ENCODE data around the gene ERAP2.
"Not testable (repeated sequence)": the region's sequence is repeated elsewhere in the genome, so short reads cannot be mapped to it uniquely, and the experiment has no call there.

Gene ERAP2

DNA sequence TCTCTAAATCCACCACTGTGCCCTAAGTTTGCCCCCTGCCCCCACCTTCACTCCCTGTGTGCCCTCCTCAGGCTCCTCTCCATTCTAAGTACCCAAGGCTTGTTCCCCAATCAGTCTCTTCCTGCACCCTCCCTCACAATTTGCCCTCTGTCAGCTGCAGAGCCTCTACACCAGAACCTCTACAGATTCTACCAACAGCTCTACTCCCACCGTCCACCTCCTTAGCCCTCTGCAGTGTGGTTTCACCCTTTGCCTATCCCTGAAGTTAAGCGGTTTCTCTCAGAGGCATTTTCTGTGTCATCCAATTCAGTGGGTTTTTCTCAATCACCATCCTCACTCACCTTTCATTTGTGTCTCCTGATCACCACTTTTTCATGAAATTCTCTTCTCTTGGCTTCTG, 13.2 kb upstream of the ERAP2 start:
- DNase-seq (ENCODE audit: low spot score): no peak

DNA sequence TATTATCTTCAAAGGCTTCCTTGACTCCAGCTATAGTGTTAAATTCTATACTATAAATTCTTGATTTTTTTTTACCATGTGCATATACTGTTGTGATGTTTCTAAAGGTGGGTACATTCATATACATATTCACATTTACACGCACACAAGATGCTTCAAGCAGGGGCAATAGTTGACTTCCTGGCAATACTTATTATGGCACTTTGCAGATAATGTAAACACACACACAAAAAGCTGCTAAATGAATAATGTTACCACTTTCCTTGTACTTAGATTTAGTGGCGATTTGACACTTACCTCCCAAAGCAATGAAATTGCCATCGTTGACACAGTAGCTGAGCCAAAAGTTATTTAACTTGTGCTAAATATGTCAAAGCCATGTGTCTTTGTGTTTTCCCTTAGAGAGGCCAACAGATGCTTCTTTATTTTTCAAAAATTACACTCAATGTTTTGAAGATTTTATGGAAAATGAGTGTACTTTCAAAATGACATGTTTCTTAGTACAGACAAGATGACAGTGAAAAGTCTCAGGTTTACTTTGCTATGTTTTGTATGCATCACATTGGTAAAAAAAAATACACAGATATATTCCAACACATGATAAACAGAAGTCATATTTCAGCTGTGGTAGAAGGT, 12.2 kb upstream of the ERAP2 start:
- no peak for DNase-seq (ENCODE audit: low spot score)

DNA sequence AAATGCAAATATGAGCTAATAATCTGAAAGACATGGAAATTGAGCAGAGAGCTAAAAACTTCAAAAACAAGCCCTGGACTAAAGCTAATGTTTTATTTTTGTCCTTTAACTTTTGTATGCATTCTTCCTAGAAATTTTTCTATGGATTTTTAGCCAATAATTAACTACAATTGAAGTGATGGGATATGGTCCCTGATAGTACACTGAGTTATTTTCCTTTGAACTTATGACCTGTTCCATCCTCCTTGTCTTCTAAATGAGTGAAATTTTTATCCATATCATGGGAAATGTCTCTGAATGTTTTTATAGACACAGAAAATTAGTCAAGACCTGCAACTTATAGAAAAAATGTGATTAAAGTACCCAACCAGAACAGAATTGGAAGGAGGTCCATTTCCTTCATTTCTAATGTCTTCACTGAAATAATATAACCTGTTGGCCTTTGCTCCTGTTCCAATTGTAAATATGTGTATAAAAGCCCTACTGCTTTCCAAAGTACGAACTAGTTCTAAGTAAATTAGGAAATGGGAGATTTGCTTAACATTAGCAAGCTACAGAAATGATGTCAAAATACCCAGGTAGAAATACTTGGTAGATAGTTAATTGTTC, 11.3 kb upstream of the ERAP2 start:
- DNase-seq (ENCODE audit: low spot score): no peak

DNA sequence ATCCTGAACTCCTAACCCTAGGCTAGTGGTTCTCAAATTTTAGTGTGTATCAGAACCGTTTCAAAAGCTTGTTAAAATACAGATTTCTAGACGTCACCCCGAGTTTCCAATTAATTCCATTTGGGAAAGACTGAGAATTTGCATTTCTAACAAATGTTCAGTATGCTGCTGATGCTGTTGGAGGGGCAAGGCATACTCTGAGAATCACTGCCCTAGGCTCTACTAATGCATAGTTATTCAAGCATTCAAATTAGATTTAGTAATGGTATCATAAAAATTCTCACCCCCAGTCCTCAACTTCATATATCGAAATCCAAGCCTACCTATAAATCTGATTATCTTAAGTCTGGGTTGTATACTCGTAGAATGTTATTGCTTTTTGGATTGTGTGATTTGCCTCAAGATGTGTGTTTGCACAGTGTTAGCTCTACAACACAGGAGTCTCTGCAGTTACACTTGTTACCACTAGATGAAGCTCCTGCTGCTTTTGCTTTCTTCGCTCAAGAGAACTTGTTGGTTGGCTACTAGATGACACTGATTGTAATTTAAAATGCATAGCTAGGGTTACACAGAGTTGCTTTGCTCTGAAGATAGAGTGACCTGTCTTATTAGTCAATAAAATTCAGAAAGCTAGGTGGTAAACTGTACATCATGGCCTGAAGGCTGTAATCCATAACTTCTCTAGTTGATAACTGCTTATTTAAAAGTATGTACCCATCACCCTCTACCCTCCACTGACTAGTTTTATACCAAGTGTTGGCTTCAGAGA, 7.5 kb upstream of the ERAP2 start:
- DNase-seq (ENCODE audit: low spot score): peak; percentile 72

DNA sequence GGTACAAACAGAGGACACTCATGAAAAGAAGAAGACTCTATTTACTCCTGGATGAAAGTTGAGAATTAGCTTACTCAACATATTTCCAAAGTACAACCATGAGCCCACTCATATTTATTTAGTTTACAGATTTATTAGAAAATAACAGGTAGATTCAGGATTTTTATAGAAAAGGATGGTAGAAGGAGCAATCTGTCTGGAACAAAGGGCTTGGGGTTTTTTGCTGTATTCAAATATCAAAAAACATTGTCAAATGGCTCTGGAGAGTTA, 7.0 kb upstream of the ERAP2 start:
- DNase-seq (ENCODE audit: low spot score): no peak

DNA sequence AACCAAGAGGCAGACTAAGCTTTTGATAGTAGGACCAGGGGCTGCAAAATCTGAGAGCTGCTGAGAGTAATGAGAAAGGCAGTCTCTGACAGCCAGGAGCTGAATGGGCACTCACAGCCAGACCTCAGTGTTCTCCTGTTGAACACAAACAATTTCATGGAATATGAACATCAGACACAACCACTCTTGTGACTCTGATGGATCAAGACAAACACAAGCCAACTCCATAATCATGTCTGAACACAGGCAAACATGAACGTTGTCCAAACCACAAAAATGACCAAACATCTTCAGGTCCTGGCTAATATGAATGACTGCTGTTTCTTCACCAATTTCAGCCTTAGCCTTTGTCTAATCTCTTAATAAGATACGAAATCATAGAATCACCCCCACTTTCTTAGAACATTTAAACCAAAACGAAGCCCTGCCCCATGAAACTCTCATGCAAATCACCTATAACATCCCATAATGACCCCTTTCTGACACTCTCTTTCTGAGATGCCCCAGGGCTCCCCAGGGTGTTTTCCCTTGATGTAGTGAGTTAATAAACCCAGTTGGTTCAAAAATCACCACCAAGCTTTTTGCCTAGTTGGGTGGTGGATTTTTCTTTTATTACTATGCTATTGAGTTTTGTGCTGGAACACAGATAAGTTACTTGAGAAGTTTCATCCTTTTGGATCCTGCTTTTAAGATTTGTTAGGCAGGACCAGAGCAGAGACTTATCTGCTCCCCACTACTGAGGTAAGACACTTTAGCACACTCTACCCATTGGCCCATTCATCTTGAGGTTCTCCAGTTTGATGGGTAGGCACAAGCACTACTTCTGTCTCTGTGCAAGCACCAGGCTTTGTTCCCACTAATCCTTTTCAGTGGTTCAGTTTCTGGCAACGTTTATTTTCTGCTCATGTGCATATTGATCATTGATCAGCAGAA, 5.9 kb upstream of the ERAP2 start:
- no peak for DNase-seq (ENCODE audit: low spot score)

DNA sequence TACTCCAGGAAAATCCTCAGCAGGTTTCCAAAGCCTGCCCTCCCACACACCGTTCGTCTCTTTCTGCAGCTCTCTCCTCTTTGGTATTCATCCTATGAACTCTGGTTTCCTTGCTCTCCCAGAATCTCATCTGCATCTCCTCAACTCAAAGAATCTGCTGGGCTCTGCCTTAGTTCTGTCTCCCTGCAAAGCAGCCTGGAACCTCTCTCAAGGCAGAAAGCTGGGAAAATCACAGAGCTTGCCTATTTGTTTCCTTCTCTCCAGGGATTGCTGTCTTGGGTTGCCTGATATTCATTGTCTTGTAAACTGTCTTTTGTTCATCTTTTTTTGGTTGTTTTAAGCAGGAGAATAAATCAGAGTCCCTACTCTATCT, 5.3 kb upstream of the ERAP2 start:
- DNase-seq (ENCODE audit: low spot score): no peak

DNA sequence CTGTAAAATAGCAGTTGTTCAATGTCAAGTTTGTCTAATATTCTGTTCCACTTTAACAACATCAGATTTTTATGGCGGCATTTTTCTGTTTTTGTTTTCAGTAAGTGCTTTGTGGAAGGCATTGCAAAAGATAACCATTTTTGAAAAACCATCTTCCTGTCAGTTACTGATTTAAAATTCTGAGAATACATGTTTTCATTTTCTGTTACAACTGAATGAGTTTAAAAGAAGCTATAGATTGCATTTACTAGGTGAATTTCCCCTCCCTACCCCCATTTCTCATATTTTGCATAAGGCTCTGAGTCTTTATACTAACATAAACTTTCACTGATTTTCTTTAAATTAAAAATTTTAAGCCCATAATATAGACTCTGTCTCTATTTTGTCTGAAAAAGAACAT, 4.6 kb upstream of the ERAP2 start:
- no peak for DNase-seq (ENCODE audit: low spot score)

DNA sequence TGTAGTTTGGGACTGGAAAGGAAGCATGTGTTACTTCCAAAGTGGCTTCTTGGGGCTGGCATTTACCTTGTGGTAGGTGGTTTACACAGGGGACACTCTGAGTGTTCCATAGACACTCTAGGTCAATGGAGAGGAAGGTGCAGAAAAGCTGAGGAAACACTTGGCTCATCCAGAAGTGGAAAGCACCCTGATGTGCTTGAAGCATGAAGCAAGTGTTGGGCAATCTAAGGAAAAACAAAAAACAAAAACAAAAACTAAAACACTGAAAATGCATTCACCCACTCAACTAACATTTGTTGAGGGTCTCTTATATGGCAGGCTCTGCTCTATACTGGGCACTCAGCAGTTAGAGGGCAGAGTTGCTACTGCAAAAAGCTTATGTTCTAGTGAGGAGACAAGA, 2.9 kb upstream of the ERAP2 start:
- no peak for DNase-seq (ENCODE audit: low spot score)

DNA sequence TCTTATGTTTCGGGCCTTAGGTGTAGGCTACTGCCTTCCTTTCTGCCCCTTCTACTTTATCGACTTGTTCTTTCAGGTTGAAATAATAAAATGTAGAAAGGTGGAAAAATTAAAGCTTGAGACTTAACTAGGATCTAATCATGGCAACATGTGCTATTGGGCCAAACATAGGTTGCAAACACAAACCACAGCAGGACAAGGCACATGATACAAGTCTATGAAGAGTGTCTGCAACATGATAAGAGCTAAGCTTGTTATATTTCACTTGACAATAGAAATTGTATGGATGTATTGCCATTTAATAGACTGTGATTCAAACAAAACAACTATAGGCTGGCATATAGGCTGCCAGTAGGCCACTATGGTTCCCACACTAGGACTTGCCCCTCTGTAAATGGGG, 1.7 kb upstream of the ERAP2 start:
- DNase-seq (ENCODE audit: low spot score): no peak

DNA sequence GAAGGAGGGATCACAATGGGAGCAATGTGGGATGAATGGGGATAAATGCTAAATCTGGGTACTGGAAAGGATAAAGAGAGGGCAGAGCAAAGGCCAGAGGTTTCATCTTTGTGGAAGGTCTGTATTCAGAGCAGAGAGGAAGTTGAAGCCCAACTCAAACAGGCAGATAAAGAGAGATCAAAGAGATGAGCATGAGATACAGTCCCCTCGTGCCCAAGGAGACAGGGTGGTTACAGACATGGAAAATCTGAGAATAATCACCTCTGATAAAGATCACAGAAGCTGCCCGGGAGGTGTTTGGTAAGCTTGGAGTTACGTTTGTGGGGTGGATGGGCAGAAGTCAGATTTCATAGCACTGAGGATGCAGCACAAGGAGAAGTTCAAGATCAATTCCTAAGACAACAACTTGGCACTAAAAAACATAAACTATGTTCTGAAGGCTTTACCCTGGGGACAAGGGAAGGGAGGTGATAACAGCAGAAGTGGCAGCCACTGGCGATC, 459 bp upstream of the ERAP2 start:
- peak; percentile 16 for DNase-seq (ENCODE audit: low spot score)

DNA sequence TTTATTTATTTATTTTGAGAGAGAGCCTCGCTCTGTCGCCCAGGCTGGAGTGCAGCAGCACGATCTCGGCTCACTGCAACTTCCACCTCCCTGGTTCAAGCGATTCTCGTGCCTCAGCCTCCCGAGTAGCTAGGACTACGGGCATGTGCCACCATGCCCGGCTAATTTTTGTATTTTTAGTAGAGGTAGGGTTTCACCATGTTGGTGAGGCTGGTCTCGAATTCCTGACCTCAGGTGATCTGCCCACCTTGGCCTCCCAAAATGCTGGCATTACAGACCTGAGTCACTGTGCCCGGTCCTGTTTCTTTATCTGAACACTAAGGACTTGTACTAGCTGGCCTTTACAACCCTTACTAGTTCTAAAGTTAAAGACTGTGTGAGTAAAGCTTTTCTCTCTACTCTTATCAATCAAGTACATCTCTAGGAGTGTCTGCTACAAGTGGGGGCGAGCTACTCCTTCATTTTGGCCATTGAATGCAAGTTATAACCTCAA, 723 bp downstream of the ERAP2 start:
- DNase-seq (ENCODE audit: low spot score): not testable (repeated sequence)

DNA sequence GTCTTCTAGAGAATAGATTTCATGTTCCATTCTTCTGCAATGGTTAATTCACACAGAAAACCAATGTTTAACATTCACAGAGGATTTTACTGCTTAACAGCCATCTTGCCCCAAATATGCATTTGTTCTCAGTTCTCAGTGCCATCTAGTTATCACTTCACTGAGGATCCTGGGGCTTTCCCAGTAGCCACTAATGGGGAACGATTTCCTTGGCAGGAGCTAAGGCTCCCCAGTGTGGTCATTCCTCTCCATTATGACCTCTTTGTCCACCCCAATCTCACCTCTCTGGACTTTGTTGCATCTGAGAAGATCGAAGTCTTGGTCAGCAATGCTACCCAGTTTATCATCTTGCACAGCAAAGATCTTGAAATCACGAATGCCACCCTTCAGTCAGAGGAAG, 3.4 kb downstream of the ERAP2 start:
- DNase-seq (ENCODE audit: low spot score): no peak

DNA sequence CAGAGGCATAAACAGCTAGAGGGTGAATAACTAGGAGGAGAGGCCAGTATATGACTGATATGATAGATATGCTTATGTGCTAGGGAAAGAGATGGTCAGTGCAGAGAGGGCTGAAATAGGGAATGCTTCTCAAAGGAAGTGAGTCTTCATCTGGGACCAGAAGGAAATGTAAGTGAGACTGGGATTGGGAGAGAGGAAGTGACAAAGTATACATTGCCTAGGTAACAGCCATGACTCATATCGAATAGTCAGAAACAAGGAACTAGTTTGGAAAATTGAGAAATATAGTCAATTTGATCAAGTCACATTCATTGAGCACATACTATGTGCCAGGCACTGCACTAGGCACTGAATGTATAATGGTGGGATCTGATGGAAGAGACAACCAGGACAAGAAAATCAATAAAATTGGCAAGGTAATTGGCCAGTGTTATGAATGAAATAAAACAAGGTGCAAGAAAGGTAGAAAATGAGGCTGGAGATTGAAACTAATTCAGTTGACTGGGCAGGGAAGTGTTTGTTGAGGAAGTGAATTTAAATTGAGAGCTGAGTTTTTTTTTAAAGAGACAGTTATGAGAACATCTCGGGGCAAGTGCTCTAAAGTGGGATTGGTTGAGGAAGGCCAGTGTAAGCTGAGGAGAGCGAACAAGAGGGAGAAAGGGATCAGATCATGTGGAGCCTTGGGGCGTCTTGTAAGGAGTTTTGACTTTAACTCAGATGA, 4.3 kb downstream of the ERAP2 start:
- peak; percentile 25 for DNase-seq (ENCODE audit: low spot score)

DNA sequence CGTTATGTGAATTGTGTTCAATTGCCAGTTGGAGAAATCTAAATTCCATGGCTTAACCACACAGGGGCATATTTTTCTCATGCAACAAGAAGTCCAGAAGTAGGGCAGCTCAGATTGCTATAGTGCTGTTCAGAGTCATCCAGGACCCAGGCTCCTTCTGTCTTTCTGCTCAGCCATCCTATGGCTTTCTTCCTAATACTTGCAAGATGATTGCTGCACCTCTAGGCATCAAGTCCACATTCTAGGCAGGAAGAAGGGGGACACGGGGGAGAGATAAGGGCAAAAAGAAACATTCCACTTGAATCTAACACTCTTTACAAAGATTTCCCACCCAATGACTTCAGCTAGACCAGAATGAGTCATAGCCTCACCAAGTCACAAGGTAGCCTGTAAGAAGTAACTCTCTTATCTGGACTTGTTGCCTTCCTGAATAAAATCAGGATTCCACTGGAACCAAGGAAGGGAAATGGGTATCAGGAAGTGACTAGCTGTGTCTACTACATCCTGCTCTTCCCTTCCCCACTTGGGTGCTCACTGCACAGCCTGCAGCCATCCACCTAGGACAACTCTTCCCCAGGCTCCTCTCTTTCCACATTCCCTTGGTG, 5.3 kb downstream of the ERAP2 start:
- DNase-seq (ENCODE audit: low spot score): peak; percentile 40

DNA sequence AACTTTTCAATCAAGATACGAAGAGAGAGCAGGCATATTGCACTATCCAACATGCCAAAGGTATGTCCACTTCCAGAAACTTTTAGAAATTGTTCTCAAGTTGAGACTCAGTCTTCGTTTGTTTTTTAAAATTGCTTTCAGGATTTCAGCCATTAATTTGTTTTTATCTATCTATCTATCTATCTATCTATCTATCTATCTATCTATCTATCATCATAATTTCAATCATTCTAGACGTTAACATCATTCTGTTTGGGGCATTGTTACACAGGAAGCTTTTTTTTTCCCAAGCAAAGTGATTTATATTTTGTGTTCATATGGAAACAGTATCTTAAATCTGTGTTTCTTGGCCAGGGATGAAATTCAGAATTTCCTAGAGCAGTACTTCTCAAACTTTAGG, 7.6 kb downstream of the ERAP2 start:
- DNase-seq (ENCODE audit: low spot score): no peak

DNA sequence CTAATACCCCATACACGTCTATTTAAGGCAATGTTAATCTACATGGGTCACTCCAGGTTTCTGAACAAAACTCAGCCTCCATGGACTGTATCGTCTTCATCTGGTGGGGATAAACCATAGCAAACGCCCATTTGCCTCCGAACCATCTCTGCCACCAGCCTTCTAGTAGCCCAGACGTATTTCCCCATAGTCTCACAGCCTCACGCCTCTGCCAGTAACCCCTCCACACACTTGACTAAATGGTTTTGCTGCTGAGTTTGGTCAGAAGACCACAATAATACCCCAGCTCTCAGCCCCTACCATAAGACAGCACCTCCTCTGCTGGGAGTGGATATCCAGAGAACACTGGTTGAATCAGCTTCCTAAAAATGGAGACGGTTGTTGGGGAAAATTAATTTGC, 8.7 kb downstream of the ERAP2 start:
- DNase-seq (ENCODE audit: low spot score): no peak

DNA sequence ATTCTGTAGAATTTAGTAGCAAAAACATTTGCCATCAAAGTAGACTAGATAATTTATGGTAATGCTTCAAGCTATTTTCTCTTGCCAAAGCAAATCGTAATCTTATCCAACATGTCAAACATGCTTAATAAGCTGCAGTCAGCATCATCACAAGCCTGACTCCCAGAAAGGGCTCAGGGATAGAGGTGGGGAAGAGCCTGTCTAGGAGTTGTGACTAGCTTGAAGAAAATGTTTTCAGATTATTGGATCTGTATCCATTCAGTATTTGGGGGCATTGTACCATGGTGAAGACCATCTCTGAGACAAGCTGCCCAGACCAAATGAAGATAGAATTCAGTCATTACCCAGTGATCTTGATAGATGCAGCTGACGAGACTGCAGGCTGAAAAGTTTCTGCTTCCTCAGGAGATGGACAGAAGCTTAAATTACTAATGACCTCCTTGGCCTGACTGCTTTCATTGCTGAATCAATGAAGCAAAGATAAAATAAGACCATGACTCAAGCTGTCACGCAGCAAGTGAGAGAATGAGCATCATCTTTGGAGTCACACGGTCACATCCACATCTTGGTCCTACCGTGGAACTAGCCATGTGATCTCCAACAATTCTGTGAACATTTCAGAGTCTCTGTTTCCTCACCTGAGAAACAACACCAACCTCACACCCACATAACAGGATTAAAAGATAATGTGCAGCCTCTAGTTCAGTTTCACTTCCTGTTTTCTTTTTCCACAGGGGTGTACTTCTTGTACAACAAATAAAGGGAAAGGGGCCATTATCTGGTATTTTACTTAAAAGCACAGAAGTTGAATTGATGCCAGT, 9.4 kb downstream of the ERAP2 start:
- no peak for DNase-seq (ENCODE audit: low spot score)

DNA sequence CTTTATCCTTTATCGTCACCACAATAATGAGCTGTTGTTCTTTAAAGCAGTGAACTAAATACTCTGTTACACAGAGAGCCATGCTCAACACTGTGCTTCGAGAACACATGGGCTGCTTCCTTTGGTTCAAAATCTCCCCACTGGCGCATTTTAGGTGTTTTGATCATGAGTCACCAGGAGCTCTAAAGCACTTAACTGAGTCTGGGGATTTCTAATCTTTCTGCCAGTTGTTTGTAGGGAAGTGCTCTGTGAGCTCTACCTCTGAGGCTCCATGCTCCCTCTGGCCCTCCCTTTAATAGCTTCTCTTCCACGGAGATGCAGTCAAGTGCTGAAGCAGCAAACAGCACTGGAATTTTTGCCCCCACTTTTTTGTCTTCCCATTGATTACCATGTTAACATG, 17.0 kb downstream of the ERAP2 start:
- peak; percentile 35 for DNase-seq (ENCODE audit: low spot score)

DNA sequence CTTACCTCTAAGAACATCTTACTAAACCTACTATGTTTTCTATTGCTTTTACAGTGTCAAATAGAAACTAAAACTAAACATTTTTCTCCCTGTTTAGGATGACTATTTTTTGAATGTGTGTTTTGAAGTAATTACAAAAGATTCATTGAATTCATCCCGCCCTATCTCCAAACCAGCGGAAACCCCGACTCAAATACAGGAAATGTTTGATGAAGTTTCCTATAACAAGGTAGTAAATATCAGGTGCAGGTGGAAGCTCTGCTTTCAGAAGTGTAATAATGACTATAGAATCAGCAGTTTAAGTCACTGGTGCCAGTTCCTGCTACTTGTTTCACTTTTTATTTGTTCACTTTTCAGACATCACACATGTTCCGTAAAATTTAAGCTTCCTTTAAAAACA, 20.0 kb downstream of the ERAP2 start:
- no peak for DNase-seq (ENCODE audit: low spot score)
